Testis (tissue), 3 donors: ENCODE results near the gene ZNF593OS. TPM values are rescaled to one million over a fixed set of nuclear protein-coding genes. Genes with fewer than 3 reads are reported as not detected.

Experiments
- DNase-seq: peaks from one replicate; pipeline ENCODE4 v3.0.0-alpha.2; 2019
- H3K27ac ChIP-seq, 2 donors: fragments of 200-600 bp; sonication (generic); one replicate each; pipeline ENCODE4 v1.5.1; 2019
- H3K27me3 ChIP-seq: fragments of 200-600 bp; sonication (generic); one replicate; pipeline ENCODE4 v1.5.1; 2019
- H3K36me3 ChIP-seq: fragments of 200-600 bp; sonication (generic); one replicate; pipeline ENCODE4 v1.5.1; 2017; ENCODE audit warnings: low read depth; ENCODE audit errors: missing control alignments
- H3K4me1 ChIP-seq: fragments of 200-600 bp; sonication (generic); one replicate; pipeline ENCODE4 v1.5.1; 2019
- H3K4me3 ChIP-seq, 2 donors: fragments of 200-600 bp; sonication (generic); one replicate each; pipeline ENCODE4 v1.5.1; 2017 to 2019
- H3K9me3 ChIP-seq: fragments of 200-600 bp; sonication (generic); one replicate; pipeline ENCODE4 v1.5.1; 2017
- CTCF ChIP-seq, 3 experiments: fragments of 450-650 bp in 2 of 3; fragments of 200-600 bp in 1 of 3; sonication (generic) in 1 of 3; IDR thresholded peaks; one replicate each; pipeline ENCODE4 v1.5.1; 2016 to 2019; ENCODE audit warnings: antibody characterized with exemption in 3 of 3, mild to moderate bottlenecking in 2 of 3, moderate library complexity in 1 of 3
- POLR2A ChIP-seq: fragments of 450-650 bp; IDR thresholded peaks from one replicate; pipeline ENCODE4 v1.6.1; 2017; ENCODE audit warnings: antibody characterized with exemption, mild to moderate bottlenecking, moderate library complexity
- WGBS, 2 donors: methylation state at CpG; one replicate each; pipeline ENCODE4 v1.1.5; 2018; 5-methylcytosine and 5-hydroxymethylcytosine counted together
- intact Hi-C: fragments of 100-400 bp; cut with DNase I; formaldehyde crosslinking; loops from one replicate; pipeline ENCODE4 v1.15.1; 2023; ENCODE audit warnings: low total_unique reads
- polyA plus RNA-seq: library from polyadenylated mRNA; stranded (reverse); fragments of 350-450 nt; fragmentation: Illumina TruSeq; extraction: RNeasy Lipid Tissue Mini Kit (QIAGEN cat#74804); gene quantifications from one replicate; pipeline ENCODE4 v1.2.3, GENCODE V29; 2014; ENCODE audit warnings: low read depth, low replicate concordance; ENCODE audit not compliant: insufficient read depth
- total RNA-seq, 2 donors: library from RNA; depleted of rRNA; stranded (reverse); fragments of >200 nt; gene quantifications; one replicate each; pipeline ENCODE4 v1.2.3, GENCODE V29; 2016

ZNF593OS gene
- total and polyA plus RNA-seq, 3 donors from 2014 or later: 0.62 to 1.7 TPM; not detected in 1

- intact Hi-C loops: loop anchor here (10.0 kb wide), 2 partner anchors 110 to 250 kb away; no protein-coding TSS in a partner anchor
- H3K4me3 ChIP-seq: no peak overlapping the region
- WGBS, 2 donors: 38 to 50% methylated on average over 18 to 19 of the region's 19 CpGs
- TF ChIP-seq POLR2A: no peak
- peak; percentile 65 to 72 (median 65) for TF ChIP-seq CTCF (IDR thresholded peaks at IDR 0.05)
- H3K27ac ChIP-seq: no peak overlapping the region
- no peaks in the 10 kb centered on the region for H3K27me3 ChIP-seq
- H3K36me3 ChIP-seq: no peaks in the 10 kb centered on the region
- H3K4me1 ChIP-seq: no peaks in the 10 kb centered on the region
- H3K9me3 ChIP-seq: no peaks in the 10 kb centered on the region
- peak; percentile 90 for DNase-seq
These were observed 26.3 kb downstream of the ZNF593OS start for GRCh38 chr1:26145041-26145959.

- WGBS, 2 donors: 81 to 86% methylated on average over 8 of the region's 8 CpGs
- Histone ChIP-seq H3K36me3 (no peaks in the 10 kb centered on the region), H3K4me3 (no peak overlapping the region), H3K27me3 (no peaks in the 10 kb centered on the region), H3K4me1 (no peaks in the 10 kb centered on the region), H3K9me3 (no peaks in the 10 kb centered on the region), H3K27ac (no peak overlapping the region)
- intact Hi-C loops: loop anchor here (10.0 kb wide), 2 partner anchors 107 to 247 kb away; no protein-coding TSS in a partner anchor
- no peak for DNase-seq
- TF ChIP-seq CTCF (IDR thresholded peaks at IDR 0.05): no peak
These were observed 29.5 kb downstream of the ZNF593OS start for GRCh38 chr1:26142159-26142558.

- WGBS, 2 donors: 62 to 72% methylated on average over 3 of the region's 3 CpGs
- no peaks in the 10 kb centered on the region for H3K36me3 ChIP-seq
- H3K27ac ChIP-seq: no peak overlapping the region
- TF ChIP-seq CTCF (IDR thresholded peaks at IDR 0.05) (no peak), POLR2A (no peak)
- DNase-seq: no peak
- H3K4me1 ChIP-seq: no peaks in the 10 kb centered on the region
- intact Hi-C loops: no loop called here
- H3K4me3 ChIP-seq: no peak overlapping the region
- H3K9me3 ChIP-seq: no peaks in the 10 kb centered on the region
- no peaks in the 10 kb centered on the region for H3K27me3 ChIP-seq
These were observed 32.6 kb downstream of the ZNF593OS start for GRCh38 chr1:26138974-26139558.

- no peak overlapping the region for H3K27ac ChIP-seq
- no peaks in the 10 kb centered on the region for H3K27me3 ChIP-seq
- H3K9me3 ChIP-seq: no peaks in the 10 kb centered on the region
- no peak for TF ChIP-seq POLR2A
- no peak for TF ChIP-seq CTCF (IDR thresholded peaks at IDR 0.05)
- intact Hi-C loops: no loop called here
- H3K4me3 ChIP-seq: no peak overlapping the region
- WGBS, 2 donors: 87 to 95% methylated on average over 3 of the region's 3 CpGs
- no peaks in the 10 kb centered on the region for H3K36me3 ChIP-seq
- H3K4me1 ChIP-seq: no peaks in the 10 kb centered on the region
- no peak for DNase-seq
These were observed 37.2 kb downstream of the ZNF593OS start for GRCh38 chr1:26134466-26134865.
